ENCODE results near the gene MCCD1.

Gene MCCD1

DNA sequence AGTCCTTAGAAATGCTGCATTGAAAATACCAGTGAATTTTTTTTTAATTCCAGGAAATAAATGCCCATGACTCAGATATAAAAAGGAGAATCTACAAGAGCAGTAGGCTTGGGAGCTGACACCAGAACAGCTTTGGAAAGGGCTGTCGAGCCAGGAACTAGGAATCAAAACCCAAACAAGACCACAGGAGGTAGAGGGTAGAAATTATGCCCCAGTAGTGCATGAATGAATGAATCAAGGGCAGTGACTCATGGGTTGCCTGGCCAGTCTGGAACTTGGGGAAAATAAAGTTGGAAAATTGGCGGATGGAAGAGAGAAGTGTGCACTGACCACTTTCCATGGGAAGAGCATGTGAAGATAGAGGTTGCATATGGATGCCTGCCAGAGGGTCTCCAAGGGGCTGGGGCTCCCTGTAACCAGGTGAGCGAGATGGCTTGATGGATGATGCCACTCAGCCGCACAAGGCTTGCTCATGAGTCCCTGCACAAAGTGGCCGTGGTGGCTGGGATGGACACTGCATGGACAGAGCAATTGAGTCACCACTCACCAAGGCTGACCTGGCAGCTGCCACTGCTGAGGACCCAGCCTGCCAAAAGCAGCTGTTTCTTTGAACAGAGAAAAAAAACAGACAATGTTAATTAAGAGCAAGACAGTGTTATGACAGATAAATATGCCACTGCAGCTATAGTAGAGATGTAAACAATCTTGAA, 15.2 kb upstream of the MCCD1 start:
- DNase-seq: no peak

DNA sequence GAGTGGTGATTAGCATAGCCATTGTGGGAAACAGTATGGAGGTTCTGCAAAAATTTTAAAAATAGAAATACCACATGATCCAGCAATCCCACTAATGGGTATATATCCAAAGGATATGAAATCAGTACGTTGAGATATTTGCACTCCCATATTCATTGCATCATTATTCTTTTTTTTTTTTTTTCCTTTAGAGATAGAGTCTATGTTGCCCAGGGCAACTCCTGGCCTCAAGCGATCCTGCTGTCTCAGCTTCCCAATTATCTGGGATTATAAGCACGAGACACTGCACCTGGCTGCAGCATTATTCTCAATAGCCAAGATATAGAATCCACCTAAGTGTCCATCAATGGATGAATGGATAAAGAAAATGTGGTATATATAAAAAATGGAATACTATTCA, 6.9 kb upstream of the MCCD1 start:
- DNase-seq: no peak

DNA sequence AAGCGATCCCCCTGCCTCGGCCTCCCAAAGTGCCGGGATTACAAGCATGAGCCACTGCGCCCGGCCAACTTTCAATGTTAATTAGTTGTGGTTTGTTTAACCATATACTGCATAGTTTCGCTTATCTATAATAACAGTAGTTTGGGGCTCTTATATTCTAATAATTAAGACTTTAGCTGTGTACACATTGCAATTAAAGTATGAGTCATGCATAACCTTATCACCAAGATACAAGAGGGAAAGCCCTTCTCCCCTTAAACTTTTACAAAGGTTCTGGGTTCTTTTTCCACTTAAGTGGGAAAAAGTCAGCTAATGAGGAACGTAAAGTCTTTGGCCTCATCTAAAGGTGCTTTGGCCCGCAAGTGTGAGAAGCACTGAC, 3.2 kb upstream of the MCCD1 start:
- no peak for DNase-seq

DNA sequence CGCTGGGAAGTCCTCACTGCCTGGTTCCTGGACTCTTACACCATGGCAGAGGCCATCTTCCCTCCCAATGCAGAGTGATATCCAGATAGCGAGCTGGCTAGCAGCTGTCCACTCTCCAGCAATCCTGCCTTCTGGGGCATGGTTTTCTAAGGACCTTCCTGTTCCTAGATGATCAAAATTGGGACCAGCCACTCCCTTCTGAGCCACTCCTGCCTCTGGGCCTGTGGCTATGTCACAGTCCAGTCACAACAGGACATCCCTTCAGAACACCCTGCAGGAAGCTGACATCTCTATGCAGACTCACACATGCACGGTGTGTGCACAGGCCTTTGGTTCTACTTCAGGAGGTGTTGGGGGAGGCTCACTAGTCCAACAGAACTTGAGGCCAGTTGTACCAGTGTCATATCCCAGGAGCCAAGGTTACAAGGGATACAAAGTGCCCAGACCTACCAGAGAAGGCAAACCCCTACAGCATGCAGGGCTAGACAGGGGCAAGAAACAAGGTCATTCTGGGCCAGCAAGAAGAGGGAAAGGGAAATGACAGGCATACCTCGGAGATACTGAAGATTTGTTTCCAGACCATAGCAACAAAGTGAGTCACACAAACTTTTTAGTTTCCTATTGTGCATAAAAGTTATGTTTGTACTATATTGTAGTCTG, 2.7 kb upstream of the MCCD1 start:
- no peak for DNase-seq

DNA sequence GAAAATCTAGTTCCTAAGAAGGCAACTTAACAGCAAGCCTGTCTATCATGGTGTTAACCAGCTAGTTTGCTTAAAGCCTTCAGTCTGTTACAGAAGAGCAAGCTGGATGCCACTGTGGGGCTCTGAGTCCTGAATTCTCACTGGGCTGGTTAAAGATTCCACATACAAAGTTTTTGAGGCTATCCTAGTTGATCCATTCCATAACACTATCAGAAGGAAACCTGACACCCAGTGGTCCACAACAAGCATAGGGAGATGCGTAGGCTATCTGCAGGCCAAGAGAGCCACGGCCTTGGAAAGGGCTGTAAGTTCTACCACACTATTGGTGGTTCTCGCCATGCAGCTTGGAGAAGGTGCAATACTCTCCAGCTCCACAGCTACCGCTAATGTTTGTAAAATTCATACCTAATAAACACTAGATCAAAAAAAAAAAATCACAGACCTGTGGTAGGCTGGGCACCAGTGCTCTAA, 420 bp upstream of the MCCD1 start:
- no peak for DNase-seq

DNA sequence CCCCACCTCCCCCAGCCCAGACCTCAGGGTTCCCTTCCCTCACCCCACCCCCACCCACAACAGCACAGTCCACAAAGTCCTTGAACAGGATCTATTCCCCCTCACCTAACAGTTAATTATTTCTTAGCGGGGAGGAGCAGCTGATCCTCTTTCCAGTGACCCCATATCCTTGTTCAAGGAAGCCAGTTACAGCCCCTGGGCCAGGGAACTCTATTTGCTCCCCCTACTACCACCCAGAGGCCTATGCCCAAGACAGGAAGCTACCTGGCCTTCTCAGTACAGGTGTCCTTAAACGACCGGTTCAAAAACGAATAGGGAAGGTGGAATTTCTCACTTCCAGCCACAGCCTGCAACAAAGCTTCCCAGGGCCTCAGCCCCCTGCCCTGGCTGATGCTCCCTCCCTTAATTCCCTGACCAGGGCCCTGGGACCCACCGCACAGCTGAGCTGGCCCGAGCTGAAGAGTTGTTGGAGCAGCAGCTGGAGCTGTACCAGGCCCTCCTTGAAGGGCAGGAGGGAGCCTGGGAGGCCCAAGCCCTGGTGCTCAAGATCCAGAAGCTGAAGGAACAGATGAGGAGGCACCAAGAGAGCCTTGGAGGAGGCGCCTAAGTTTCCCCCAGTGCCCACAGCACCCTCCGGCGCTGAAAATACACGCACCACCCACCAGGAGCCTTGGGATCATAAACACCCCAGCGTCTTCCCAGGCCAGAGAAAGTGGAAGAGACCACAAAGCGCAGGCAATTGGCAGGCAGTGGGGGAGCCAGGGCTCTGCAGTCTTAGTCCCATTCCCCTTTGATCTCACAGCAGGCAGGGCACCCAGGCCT, 778 bp downstream of the MCCD1 start:
- no peak for DNase-seq

DNA sequence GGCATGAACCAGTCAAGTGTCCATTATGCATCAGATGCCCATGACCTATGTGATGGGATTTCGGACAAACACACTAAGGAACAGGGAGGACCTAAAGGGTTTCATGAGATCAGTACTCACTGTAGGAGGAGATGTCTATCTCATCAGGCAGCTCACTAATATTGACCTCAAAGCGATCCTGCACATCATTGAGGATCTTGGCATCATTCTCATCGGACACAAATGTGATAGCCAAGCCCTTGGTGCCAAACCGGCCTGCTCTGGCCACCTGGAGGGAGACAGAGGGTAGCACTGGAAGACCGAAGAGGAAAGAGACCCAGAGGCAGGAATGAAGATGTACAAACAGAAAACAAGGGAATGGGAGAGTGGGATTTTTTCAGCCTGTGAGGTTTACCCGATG, 1.9 kb downstream of the MCCD1 start:
- DNase-seq: no peak

DNA sequence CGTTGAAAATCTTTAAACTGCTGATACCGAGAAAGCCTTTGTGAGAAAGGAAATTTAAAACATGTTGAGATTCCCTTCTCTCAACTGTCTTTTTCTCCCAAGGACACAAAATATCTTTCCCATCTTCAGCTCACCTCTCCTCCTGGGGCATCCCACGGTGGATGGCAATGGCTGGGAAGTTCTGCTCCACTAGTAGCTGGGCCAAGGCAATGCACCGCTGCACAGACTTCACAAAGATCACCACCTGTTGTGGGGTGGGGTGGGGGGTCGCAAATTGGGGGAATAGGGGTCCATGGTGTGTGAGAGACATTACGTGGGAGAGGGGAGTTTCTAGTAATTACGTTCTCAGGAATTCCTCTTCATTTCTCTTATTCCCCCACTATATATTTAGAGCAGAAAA, 2.4 kb downstream of the MCCD1 start:
- DNase-seq: no peak

DNA sequence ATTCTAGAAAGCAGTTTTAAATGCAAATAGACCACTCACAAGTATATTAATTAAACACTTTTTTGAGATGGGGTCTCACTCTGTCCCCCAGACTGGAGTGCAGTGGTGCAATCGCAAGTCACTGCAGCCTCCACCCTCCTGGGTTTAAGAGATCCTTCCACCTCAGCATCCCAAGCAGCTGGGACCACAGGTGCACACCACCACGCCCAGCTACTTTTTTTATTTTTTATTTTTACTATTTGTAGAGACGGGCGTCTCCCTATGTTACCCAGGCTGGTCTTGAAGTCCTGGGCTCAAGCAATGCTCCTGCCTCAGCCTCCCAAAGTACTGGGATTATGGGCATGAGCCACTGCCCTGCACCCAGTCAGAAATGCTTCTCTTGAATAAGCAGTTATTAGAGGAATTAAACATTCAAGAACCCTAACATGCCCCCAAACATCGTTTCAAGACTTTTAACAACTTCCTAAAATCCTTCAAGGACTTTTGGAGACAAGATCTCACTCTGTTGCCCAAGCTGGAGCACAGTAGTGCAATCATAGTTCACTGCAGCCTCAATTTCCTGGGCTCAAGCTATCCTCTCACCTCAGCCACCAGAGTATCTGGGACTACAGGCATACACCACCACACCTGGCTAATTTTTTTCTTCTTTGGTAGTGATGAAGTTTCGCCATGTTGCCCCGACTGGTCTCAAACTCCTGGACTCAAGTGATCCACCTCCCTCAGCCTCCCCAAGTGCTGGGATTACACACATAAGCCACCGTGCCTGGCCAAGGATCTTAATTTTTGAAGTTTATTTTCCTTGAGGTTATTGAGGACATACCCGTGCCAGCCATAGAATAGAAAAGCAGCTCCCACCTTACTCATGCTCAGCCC, 3.2 kb downstream of the MCCD1 start:
- no peak for DNase-seq

DNA sequence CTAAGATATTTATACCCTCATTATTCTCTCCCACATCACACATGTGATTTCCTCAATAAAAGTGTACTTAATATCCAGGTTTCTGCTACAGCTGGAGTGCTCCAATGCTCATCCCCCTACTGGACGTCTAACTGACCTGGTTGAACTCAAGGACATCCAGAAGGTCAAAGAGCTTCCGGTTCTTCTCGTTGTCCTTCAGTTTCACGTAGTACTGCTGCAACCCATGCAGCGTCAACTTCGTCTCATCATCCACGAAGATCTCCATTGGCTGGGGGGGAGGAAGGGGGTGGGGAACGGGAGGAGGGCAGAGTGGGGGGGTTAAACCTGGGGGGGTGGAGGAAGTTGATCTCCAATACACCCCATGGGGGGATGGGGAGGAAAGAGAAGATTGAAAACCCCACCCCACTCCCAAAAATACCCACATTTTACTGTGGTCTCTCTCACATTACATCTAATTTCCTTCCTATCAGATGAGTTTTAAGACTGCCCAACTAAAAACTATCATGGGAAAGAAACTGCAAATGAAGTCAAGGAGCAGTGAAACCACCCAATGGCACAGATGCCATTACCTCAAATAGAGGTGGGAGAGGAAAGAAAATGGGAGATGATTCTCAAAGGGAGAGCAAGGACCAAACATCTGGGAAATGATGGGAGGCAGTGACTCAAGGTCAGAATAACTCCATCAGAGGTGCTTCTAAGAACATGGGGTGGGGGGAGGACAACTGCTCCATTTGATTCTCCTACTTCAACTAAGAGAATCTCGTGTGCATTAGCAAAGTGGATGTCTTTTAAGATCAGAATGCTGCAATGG, 4.1 kb downstream of the MCCD1 start:
- DNase-seq: no peak

DNA sequence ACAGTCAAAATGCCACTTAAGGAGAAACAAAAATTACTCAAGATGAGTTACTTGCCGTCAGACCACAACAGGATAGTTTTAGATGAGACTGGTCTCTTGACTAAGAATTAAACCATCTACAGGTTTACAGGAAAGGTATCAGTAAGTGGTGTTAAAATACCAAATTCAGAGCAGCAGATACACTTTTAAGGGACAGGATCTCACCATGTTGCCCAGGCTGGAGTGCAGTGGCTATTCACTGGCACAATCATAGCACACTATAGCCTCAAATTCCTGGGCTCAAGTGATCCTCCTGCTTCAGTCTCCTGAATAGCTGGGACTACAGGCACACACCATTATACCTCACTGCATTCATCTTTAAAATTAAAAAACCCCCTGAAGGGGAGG, 4.7 kb downstream of the MCCD1 start:
- DNase-seq: no peak

DNA sequence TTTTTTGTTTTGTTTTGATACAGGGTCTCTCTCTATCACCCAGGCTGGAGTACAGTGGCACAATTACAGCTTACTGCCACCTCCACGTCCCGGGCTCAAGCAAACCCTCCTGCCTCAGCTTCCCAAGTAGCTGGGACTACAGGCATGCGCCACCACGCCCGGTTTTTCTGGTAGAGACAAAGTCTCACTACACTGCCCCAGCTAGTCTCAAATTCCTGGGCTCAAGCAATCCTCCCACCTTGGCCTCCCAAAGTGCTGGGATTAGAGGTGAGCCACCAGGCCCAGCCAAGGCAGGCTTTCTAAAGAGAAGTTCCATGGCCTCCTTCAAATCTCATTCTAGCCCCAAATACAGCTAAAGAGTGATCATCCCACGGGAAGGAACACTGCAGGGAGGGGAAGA, 5.2 kb downstream of the MCCD1 start:
- no peak for DNase-seq

DNA sequence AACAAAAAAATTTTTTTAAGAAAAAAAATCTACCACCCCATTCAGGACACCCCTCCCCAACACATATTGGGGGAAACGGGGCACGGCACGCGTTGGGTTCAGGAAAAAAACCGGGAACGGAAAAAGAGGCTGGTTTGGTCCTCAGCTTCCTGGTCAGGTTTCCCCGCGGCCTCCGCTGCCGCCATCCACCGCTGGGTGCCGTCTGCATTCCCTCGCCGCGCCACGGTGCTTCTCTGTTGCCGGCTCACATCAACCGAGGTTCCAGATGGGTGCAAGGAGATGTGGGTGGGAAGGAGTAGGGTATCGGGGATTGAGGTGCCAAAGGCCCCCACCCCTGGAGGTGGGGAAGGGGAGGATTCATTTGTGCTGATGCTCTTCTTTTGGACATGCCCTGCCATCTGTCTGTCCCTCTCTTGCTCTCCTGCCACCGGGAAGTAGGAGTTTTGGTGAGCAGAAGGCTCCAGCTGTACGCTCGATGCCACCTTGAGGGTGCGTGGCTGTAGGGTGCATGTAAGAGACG, 5.8 kb downstream of the MCCD1 start:
- no peak for DNase-seq

DNA sequence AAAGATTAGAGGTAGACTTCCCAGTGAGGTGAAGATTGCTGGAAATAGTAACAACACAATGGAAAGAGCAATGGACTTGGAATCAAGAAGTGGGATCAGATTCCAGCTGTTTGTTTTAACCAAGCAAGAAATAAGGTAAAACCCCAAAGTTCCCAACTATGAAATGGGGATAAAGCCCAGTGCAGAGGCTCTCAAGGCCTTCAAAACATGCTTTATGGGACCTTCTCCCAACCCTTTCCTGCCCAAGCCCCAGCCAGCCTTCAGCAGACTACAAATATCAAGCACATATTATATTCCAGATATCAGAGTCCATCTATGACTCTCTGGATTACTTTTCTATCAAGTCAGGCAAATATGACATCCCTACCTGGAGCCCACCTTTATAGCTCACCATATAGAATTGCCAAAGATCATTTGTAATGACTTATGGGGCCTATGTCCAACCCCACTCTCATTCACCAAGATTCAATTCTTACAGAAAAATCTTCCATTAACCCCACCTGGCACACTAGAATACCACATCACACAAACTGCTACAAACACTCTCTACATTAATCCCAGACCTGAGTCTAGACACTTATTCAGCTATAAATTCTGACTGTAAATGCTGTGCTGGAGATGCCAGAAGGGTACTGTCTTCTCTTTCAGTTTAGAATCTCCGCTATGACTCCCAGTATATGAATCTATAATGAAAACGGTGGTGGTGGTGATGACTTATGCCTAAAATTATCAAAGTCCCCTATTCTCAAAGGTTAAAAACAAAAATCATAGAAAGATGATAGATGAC, 7.0 kb downstream of the MCCD1 start:
- DNase-seq: no peak

DNA sequence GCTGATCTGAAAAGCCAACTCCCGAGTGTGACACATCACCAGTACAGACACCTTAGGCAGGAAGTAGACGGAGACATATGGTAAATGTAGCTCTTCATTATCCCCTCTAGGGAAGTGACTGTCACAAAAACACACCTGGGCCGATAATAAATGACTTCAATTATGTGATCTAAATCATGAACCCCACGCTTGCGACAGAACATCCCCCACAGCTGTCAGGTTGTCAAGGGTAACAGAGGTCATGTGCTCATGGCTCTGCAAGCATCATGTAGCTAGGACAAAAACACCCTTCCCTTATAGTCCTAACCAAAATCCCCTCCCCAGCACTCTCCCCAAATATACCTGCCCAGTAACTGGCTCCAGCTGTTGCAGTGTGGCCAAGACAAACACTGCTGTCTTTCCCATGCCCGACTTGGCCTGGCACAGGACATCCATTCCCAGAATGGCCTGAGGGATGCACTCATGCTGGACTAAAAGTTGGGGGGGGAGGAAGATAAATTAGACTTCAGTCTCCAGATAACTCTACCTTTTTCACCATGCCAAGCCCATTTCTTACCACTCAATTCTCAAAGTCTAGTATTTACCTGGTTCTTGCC, 10.1 kb downstream of the MCCD1 start:
- no peak for DNase-seq

DNA sequence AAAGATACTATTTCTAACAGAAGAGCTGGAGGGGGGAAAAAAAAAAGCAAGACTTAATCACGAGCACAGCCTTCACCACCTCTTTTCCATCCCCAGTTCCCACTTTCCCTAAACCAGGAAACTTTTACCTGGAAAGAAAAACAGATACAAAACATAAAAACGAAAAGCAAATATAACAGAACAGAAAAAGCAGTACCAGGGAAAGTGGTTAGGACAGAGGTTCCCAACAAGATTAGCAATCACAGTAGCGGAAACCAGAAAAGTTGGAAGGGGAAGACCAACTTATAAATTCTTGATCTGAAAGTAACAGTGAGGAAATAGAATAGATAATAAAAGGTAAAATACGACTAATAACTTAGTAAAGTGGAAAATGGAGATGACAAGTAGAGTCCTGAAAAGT, 11.9 kb downstream of the MCCD1 start:
- DNase-seq: no peak

DNA sequence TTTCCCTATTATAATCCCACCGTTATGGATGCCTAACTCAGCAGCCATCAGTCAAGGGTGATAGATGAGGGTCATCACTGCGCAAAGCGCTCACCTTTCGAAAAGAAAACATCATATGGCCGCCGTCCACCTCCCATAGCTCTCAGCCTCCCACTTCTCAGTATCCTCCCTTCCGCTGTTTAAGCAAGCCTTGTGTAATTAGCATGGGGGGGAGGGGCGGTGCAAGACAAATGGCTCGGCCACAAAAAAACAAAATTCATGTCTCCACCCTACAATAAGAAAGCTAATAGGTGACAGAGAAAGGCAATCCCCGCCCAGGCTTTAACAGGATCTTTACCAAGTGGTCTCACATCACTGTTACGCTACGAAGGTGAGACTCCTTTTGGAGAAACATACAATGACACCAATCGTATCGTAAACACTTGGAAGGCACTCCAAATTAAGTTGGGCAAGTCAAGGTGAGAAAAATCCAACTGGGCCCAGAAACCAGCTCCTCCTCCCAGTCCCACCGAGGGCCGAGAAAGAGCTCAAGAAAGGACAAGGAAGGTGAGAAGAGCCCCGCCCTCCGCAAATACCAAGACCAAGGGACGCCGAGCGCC, 12.4 kb downstream of the MCCD1 start:
- DNase-seq: no peak

DNA sequence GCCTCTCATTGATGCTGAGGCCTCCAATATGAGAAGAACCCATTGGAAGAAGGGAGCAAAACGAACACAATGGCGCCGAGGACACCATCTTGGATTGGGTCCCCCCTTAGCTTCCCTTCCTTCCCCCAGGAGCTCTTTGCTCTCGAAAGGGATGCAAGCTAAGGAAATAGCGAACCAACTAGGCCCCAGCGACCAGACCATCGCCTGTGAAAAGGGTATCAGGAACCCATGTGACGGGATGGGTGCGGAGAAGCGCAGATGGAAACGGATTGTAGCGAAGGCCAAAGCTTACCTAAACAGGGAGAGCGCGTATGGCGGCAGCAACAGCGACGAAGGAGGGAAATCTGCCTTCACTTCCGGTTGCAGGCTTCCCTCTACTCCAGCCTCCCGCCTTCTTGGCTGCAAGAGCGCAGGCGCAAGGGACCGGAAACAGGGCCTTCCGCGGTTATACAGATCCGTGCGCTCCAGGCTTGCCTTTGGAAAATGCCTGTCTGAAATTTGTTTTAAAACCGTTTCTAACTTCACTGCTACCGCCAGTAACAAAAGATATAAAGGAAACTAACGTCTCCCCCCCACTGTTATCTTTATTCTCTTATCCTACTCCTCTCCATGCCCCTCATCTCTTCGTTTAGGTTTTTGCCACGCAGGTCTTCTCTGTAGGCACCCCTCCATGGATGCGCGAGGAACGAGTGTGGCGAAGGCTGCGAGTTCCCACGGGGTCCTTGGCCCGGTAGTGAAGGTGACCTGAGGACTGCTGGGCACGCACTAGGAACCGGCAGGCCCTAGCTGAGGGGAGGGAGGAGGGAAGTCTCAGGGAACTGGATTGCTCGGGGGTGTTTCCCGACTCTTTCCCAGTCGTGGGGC, 13.1 kb downstream of the MCCD1 start, which contains the start of gene DDX39B:
Gene DDX39B (minus strand): TSS at position 346 of the 864 bp plus-strand sequence. CDS start 1,471 bp downstream, outside the sequence.
- peak; percentile 83 for DNase-seq

DNA sequence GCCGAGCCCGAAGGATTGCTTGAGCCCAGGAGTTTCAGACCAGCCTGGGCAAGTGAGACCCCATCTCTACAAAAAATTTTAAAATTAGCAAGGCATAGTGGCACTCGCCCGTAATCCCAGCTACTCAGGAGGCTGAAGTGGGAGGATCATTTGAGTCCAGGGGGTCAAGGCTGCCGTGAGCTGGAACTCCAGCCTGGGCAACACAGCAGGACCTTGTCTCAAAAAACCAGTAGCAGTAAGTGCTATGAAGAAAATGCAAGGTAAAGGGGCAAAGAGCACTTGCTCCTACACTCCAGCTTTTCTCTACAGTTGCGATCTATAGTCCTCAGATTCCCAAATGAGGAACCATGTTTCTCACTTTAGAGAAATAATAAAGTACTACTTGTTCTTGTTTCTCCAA, 14.9 kb downstream of the MCCD1 start:
- no peak for DNase-seq
